Loucy (cell line): ENCODE measurements around the gene STAB2.

Source experiments
- H2AFZ ChIP-seq: fragments of 200-600 bp; sonication (generic); 2 replicates; pipeline ENCODE4 v1.6.0; 2016; ENCODE audit warnings: antibody characterized with exemption, mild to moderate bottlenecking, low read length, moderate library complexity
- H3F3A ChIP-seq: fragments of 200-600 bp; 2 replicates; pipeline ENCODE4 v1.6.0; 2016; ENCODE audit warnings: antibody characterized with exemption, low read depth, mild to moderate bottlenecking
- H3K27me3 ChIP-seq: fragments of 200-600 bp; sonication (generic); 2 replicates; pipeline ENCODE4 v1.6.1; 2014; ENCODE audit warnings: low read length, mild to moderate bottlenecking; ENCODE audit not compliant: insufficient read depth, poor library complexity, severe bottlenecking
- H3K36me3 ChIP-seq: fragments of 200-600 bp; sonication (generic); 2 replicates; pipeline ENCODE4 v1.6.1; 2016; ENCODE audit warnings: low read length; ENCODE audit not compliant: insufficient read depth
- H3K4me1 ChIP-seq: fragments of 200-600 bp; sonication (generic); 2 replicates; pipeline ENCODE4 v1.5.1; 2014; ENCODE audit warnings: low read length, mild to moderate bottlenecking; ENCODE audit not compliant: insufficient read depth, poor library complexity, severe bottlenecking
- H3K4me2 ChIP-seq: fragments of 200-600 bp; sonication (generic); 2 replicates; pipeline ENCODE4 v1.6.0; 2014; ENCODE audit warnings: antibody characterized with exemption, low read length, low read depth, mild to moderate bottlenecking; ENCODE audit not compliant: poor library complexity, severe bottlenecking
- H3K4me3 ChIP-seq: fragments of 200-600 bp; sonication (generic); 2 replicates; pipeline ENCODE4 v1.5.1; 2014; ENCODE audit warnings: low read length, mild to moderate bottlenecking, mixed read lengths; ENCODE audit not compliant: poor library complexity, severe bottlenecking
- H3K79me2 ChIP-seq: fragments of 200-600 bp; sonication (generic); 2 replicates; pipeline ENCODE4 v1.6.1; 2014; ENCODE audit warnings: low read length; ENCODE audit not compliant: insufficient read depth
- H3K9ac ChIP-seq: fragments of 200-600 bp; sonication (generic); 2 replicates; pipeline ENCODE4 v1.6.0; 2014; ENCODE audit warnings: mild to moderate bottlenecking, low read depth, low read length, moderate library complexity; ENCODE audit not compliant: poor library complexity, severe bottlenecking
- H3K9me2 ChIP-seq: fragments of 200-600 bp; sonication (generic); replicated peaks from 2 replicates; pipeline ENCODE4 v1.6.1; 2016; ENCODE audit warnings: low read depth, low read length, mixed read lengths
- H3K9me3 ChIP-seq: fragments of 200-600 bp; sonication (generic); 2 replicates; pipeline ENCODE4 v1.6.1; 2014; ENCODE audit warnings: mild to moderate bottlenecking, antibody characterized with exemption, low read length, low read depth; ENCODE audit not compliant: insufficient read depth
- H4K20me1 ChIP-seq: fragments of 200-600 bp; sonication (generic); 2 replicates; pipeline ENCODE4 v1.6.0; 2014; ENCODE audit warnings: antibody characterized with exemption, low read length, mild to moderate bottlenecking; ENCODE audit not compliant: insufficient read depth, poor library complexity, severe bottlenecking
- CTCF ChIP-seq: fragments of 200-600 bp; sonication (generic); conservative IDR thresholded peaks from 2 replicates; pipeline ENCODE4 v1.5.1; 2014; ENCODE audit warnings: mild to moderate bottlenecking, antibody characterized with exemption, low read length
- EZH2phosphoT487 ChIP-seq: fragments of 200-600 bp; IDR thresholded peaks from 2 replicates; pipeline ENCODE4 v1.6.1; 2018; ENCODE audit warnings: antibody characterized with exemption, mild to moderate bottlenecking, moderate library complexity, borderline replicate concordance

STAB2 gene

GRCh38 chr12:103737881-103738280 is 150.8 kb downstream of the STAB2 start:
- Histone ChIP-seq H3K79me2 (no peaks in the 10 kb centered on the region), H3K4me3 (no peak overlapping the region), H3K9me2 (no peaks in the 10 kb centered on the region), H3K27me3 (no peaks in the 10 kb centered on the region), H3K9ac (no peak overlapping the region), H3K4me1 (no peaks in the 10 kb centered on the region), H3K9me3 (no peaks in the 10 kb centered on the region), H2AFZ (no peak overlapping the region), H4K20me1 (no peaks in the 10 kb centered on the region), H3F3A (no peaks in the 10 kb centered on the region), H3K4me2 (no peak overlapping the region), H3K36me3 (no peaks in the 10 kb centered on the region)
- TF ChIP-seq CTCF (no peak), EZH2phosphoT487 (no peak)

- no peaks in the 10 kb centered on the region for H3K9me3 ChIP-seq
- no peak overlapping the region for H3K4me2 ChIP-seq
- no peaks in the 10 kb centered on the region for H4K20me1 ChIP-seq
- no peaks in the 10 kb centered on the region for H3K36me3 ChIP-seq
- H3K4me3 ChIP-seq: no peak overlapping the region
- no peaks in the 10 kb centered on the region for H3K9me2 ChIP-seq
- TF ChIP-seq EZH2phosphoT487 (no peak), CTCF (no peak)
- no peak overlapping the region for H2AFZ ChIP-seq
- no peaks in the 10 kb centered on the region for H3K79me2 ChIP-seq
- no peak overlapping the region for H3K9ac ChIP-seq
- no peaks in the 10 kb centered on the region for H3F3A ChIP-seq
- H3K27me3 ChIP-seq: no peaks in the 10 kb centered on the region
- no peaks in the 10 kb centered on the region for H3K4me1 ChIP-seq
Observed at GRCh38 chr12:103742349-103742932, 155.4 kb downstream of the STAB2 start.

GRCh38 chr12:103743788-103744187 is 156.7 kb downstream of the STAB2 start:
- no peaks in the 10 kb centered on the region for H3K9me3 ChIP-seq
- no peaks in the 10 kb centered on the region for H3K36me3 ChIP-seq
- H4K20me1 ChIP-seq: no peaks in the 10 kb centered on the region
- H2AFZ ChIP-seq: no peak overlapping the region
- no peak overlapping the region for H3K4me2 ChIP-seq
- H3K4me1 ChIP-seq: no peaks in the 10 kb centered on the region
- no peaks in the 10 kb centered on the region for H3F3A ChIP-seq
- no peak overlapping the region for H3K9ac ChIP-seq
- H3K4me3 ChIP-seq: no peak overlapping the region
- TF ChIP-seq CTCF: no peak
- no peak for TF ChIP-seq EZH2phosphoT487
- no peaks in the 10 kb centered on the region for H3K79me2 ChIP-seq
- no peaks in the 10 kb centered on the region for H3K9me2 ChIP-seq
- no peaks in the 10 kb centered on the region for H3K27me3 ChIP-seq
